HFFc6 (cell line): ENCODE measurements around the gene MYO1D. TPM values are rescaled to one million over a fixed set of nuclear protein-coding genes. Genes with fewer than 3 reads are reported as not detected.
A peak's percentile ranks its signal among the peaks of the same experiment; 100 is the strongest.

Source experiments
- DNase-seq: peaks from one replicate; pipeline ENCODE4 v3.0.0-alpha.2; 2018
- H3K27ac Mint-ChIP-seq: 2 replicates; pipeline ENCODE4 v1.8.0; 2020; ENCODE audit warnings: mild to moderate bottlenecking, mixed read lengths
- H3K27me3 Mint-ChIP-seq: 2 replicates; pipeline ENCODE4 v1.8.0; 2021; ENCODE audit warnings: mild to moderate bottlenecking, moderate library complexity, mixed read lengths; ENCODE audit not compliant: insufficient read depth
- H3K36me3 Mint-ChIP-seq: 2 replicates; pipeline ENCODE4 v1.8.0; 2021; ENCODE audit warnings: low read depth, mixed read lengths
- H3K4me1 Mint-ChIP-seq: 2 replicates; pipeline ENCODE4 v1.8.0; 2020; ENCODE audit warnings: low read depth, mixed read lengths
- H3K4me3 Mint-ChIP-seq: 2 replicates; pipeline ENCODE4 v1.8.0; 2020; ENCODE audit warnings: mild to moderate bottlenecking, moderate library complexity, mixed read lengths
- H3K9me3 Mint-ChIP-seq: 2 replicates; pipeline ENCODE4 v1.8.0; 2020; ENCODE audit warnings: mild to moderate bottlenecking, mixed read lengths
- total RNA-seq, 6 experiments: library from RNA; stranded (reverse); fragmentation: NEBNext Ultra II Directional; extraction: Animal tissue kit (Norgen Biotek cat#: 25700); gene quantifications; 2 replicates in 1 of 6; 3 replicates in 5 of 6; pipeline ENCODE4 v1.2.3, GENCODE V29; 2021
- TF ChIP-seq, protein P1 (sequence below): fragments of 200-600 bp; sonication (generic); IDR thresholded peaks from 2 replicates; pipeline ENCODE4 v1.5.0; 2021; ENCODE audit warnings: antibody characterized with exemption, mild to moderate bottlenecking

The MYO1D gene
- total RNA-seq, 6 experiments from 2014 or later: 3.8 to 28.8 (median 4.8) TPM

DNA sequence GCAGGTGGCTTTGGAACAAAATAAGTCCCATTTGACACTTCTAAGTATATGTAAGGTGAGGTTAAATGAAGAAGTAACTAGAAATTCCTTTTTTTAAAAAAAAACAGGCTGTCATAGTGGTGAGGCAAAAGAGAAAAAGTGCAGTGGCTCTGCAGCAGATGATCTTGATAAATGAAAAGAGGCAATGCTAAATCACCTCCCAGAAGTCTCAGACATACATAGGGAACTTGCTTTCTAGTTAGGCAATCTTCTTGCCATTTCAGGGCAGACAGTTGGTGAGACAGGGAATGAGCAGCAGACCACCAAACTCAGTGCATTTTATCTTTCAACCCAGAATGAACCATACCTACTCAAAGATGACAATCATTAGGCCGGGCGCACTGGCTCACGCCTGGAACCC, 90.8 kb downstream of the MYO1D start:
- Mint-ChIP-seq H3K36me3 (no peaks in the 10 kb centered on the region), H3K27me3 (no peaks in the 10 kb centered on the region; the same call in 1 of the 2 replicates), H3K4me1 (no peaks in the 10 kb centered on the region), H3K9me3 (no peaks in the 10 kb centered on the region), H3K4me3 (no peak overlapping the region), H3K27ac (no peak overlapping the region)
- no peak for DNase-seq
- TF ChIP-seq, protein P1, sequence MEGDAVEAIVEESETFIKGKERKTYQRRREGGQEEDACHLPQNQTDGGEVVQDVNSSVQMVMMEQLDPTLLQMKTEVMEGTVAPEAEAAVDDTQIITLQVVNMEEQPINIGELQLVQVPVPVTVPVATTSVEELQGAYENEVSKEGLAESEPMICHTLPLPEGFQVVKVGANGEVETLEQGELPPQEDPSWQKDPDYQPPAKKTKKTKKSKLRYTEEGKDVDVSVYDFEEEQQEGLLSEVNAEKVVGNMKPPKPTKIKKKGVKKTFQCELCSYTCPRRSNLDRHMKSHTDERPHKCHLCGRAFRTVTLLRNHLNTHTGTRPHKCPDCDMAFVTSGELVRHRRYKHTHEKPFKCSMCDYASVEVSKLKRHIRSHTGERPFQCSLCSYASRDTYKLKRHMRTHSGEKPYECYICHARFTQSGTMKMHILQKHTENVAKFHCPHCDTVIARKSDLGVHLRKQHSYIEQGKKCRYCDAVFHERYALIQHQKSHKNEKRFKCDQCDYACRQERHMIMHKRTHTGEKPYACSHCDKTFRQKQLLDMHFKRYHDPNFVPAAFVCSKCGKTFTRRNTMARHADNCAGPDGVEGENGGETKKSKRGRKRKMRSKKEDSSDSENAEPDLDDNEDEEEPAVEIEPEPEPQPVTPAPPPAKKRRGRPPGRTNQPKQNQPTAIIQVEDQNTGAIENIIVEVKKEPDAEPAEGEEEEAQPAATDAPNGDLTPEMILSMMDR: no peak

DNA sequence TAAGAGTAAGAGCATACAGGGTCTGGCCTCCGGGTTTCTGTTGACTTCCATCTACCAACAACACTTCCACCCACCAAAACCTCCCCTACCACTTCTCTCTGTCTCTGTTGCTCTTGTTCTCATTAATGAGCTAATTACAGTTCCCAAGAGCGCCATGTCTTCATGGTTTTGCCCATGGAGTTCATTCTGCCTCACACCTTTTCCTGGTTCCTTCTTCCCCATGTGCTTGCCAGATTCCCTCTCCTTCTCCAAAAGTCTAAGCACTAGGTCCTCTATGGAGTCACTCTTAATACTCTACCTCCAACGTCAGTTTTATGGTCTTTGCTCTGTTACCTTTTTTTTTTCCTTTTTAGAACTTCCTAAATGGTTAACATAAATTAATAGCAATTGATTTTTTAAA, 92.8 kb downstream of the MYO1D start:
- no peaks in the 10 kb centered on the region; the same call in 1 of the 2 replicates for H3K27me3 Mint-ChIP-seq
- TF ChIP-seq, protein P1: no peak
- H3K27ac Mint-ChIP-seq: no peak overlapping the region
- H3K36me3 Mint-ChIP-seq: no peaks in the 10 kb centered on the region
- DNase-seq: no peak
- H3K9me3 Mint-ChIP-seq: no peaks in the 10 kb centered on the region
- peaks cover 8% of the 10 kb centered on the region; the same call in 1 of the 2 replicates for H3K4me1 Mint-ChIP-seq
- H3K4me3 Mint-ChIP-seq: no peak overlapping the region

DNA sequence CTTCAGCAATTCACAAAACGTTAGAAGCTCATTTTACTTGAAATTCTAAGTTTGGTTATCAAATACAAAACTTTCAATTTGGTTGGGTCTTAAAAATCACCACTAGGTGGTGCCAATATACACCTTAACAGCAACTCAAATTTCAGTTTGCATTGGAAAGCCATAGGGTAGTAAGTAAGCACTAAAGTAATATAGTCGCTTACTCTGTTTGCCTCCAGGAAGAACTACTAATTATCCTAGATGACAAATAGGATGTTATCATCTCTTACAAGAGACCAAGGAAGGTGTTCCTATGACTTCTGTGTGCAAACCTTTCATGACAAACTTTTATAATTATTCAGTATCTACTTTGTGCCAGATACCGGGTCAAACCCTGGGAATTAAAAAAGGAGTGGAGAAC, 93.3 kb downstream of the MYO1D start:
- Mint-ChIP-seq H3K4me3 (no peak overlapping the region), H3K9me3 (no peaks in the 10 kb centered on the region), H3K27ac (no peak overlapping the region), H3K27me3 (no peaks in the 10 kb centered on the region; the same call in 1 of the 2 replicates), H3K4me1 (peaks cover 8% of the 10 kb centered on the region; the same call in 1 of the 2 replicates), H3K36me3 (no peaks in the 10 kb centered on the region)
- peak; percentile 70 for DNase-seq
- TF ChIP-seq, protein P1: peak; percentile 92

DNA sequence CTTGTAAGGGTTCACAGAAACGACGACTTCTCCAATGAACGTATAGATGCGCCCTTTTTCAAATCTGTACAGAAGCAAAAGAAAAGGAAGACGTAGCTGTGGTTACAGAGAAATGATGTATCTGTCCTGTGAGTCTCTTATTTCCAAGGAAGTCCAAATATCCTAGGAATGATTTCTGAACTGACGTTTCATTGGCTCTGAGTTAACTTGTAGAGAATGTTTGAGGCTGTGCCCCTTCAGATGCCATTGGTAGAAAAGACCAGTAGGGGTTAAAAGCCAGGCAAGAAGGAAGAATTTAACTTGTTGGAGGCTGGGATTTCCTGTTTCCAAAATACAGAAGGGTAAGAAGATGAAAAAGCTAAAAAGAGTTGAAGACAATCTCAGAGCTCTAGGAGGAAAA, 96.2 kb downstream of the MYO1D start:
- no peak overlapping the region for H3K4me3 Mint-ChIP-seq
- no peaks in the 10 kb centered on the region for H3K36me3 Mint-ChIP-seq
- peak overlapping the region; percentile 4; the same call in 1 of the 2 replicates for H3K27ac Mint-ChIP-seq
- peaks cover 18% of the 10 kb centered on the region for H3K4me1 Mint-ChIP-seq
- no peaks in the 10 kb centered on the region; the same call in 1 of the 2 replicates for H3K27me3 Mint-ChIP-seq
- no peaks in the 10 kb centered on the region for H3K9me3 Mint-ChIP-seq
- TF ChIP-seq, protein P1: peak; percentile 22; the same call in 1 of the 2 replicates
- no peak for DNase-seq

DNA sequence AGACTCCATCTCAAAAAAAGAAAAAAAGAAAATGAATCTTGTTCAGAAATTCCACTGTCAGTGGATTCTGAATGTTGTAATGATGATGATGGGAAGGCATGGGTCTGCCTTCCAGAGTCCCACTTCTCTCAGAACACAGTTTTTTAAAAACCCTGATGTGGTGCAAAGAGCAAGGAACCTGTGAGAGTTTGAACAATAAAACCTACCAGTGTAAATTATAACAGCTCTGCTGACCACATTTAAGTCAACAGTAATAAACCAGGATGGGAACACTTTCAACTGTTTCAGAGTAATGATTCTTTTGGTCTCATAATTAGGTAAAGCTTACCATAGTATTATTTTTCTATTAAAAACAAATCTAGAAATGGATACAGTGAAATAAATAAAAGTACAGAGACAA, 99.0 kb downstream of the MYO1D start:
- no peaks in the 10 kb centered on the region for H3K9me3 Mint-ChIP-seq
- TF ChIP-seq, protein P1: no peak
- H3K27me3 Mint-ChIP-seq: peaks cover 2% of the 10 kb centered on the region; the same call in 1 of the 2 replicates
- no peak overlapping the region for H3K27ac Mint-ChIP-seq
- DNase-seq: no peak
- peaks cover 18% of the 10 kb centered on the region for H3K4me1 Mint-ChIP-seq
- H3K4me3 Mint-ChIP-seq: no peak overlapping the region
- no peaks in the 10 kb centered on the region for H3K36me3 Mint-ChIP-seq
